ENCODE measurements around the gene PCDH1.
"Not testable (repeated sequence)": the region's sequence is repeated elsewhere in the genome, so short reads cannot be mapped to it uniquely, and the experiment has no call there.

Gene PCDH1

GRCh38 chr5:141826674-141827073 lies 51.5 kb downstream of the PCDH1 start:
- DNase-seq = no peak

- no peak for DNase-seq
Observed at GRCh38 chr5:141825791-141826560, 52.2 kb downstream of the PCDH1 start.

GRCh38 chr5:141825241-141825671 lies 53.0 kb downstream of the PCDH1 start:
- no peak for DNase-seq

- DNase-seq = no peak
Observed at GRCh38 chr5:141824717-141825116, 53.5 kb downstream of the PCDH1 start.

GRCh38 chr5:141823056-141823455 lies 55.2 kb downstream of the PCDH1 start:
- DNase-seq = no peak

- no peak for DNase-seq
Observed at GRCh38 chr5:141822144-141822543, 56.1 kb downstream of the PCDH1 start.

GRCh38 chr5:141821430-141821925 lies 56.7 kb downstream of the PCDH1 start:
- no peak for DNase-seq

GRCh38 chr5:141820686-141821085 lies 57.5 kb downstream of the PCDH1 start:
- DNase-seq = not testable (repeated sequence)

- DNase-seq = no peak
Observed at GRCh38 chr5:141817631-141818030, 60.6 kb downstream of the PCDH1 start.

- DNase-seq = no peak
Observed at GRCh38 chr5:141816598-141817399, 61.4 kb downstream of the PCDH1 start.

GRCh38 chr5:141815796-141816180 lies 62.4 kb downstream of the PCDH1 start:
- no peak for DNase-seq

- DNase-seq = no peak
Observed at GRCh38 chr5:141815051-141815795, 63.0 kb downstream of the PCDH1 start.

- peak in 1 of 2 experiments; percentile 30 for DNase-seq
Observed at GRCh38 chr5:141814064-141814964, 63.9 kb downstream of the PCDH1 start.

- DNase-seq = no peak
Observed at GRCh38 chr5:141812512-141812911, 65.7 kb downstream of the PCDH1 start.

- DNase-seq = no peak
Observed at GRCh38 chr5:141811287-141812155, 66.7 kb downstream of the PCDH1 start.

GRCh38 chr5:141810702-141811101 lies 67.5 kb downstream of the PCDH1 start:
- no peak for DNase-seq

GRCh38 chr5:141809380-141810096 lies 68.7 kb downstream of the PCDH1 start:
- no peak for DNase-seq

GRCh38 chr5:141808857-141809256 lies 69.4 kb downstream of the PCDH1 start:
- DNase-seq = no peak

- DNase-seq = no peak
Observed at GRCh38 chr5:141807732-141808131, 70.5 kb downstream of the PCDH1 start.

- no peak for DNase-seq
Observed at GRCh38 chr5:141807329-141807728, 70.9 kb downstream of the PCDH1 start.

All from SW 1271 (cell line).